Fibroblast of lung (primary cell): ENCODE results near the gene FRK. TPM values are rescaled to one million over a fixed set of nuclear protein-coding genes. Genes with fewer than 3 reads are reported as not detected.

Experiments used
- DNase-seq, 2 donors: peaks; one replicate each; pipeline versions ENCODE4 v3.0.0 to v3.0.0-alpha.2; 2010; ENCODE audit warnings: low read depth in 2 of 2
- H2AFZ ChIP-seq: 2 replicates; pipeline ENCODE4 v1.5.1; 2012; ENCODE audit warnings: low read length, control low read depth, inconsistent platforms
- H3K27ac ChIP-seq: 2 replicates; pipeline ENCODE4 v1.5.1; 2011; ENCODE audit warnings: low read length, control low read depth; ENCODE audit not compliant: insufficient read depth
- H3K27me3 ChIP-seq: 2 replicates; pipeline ENCODE4 v1.5.1; 2011; ENCODE audit warnings: mild to moderate bottlenecking, low read length; ENCODE audit not compliant: control insufficient read depth, insufficient read depth
- H3K36me3 ChIP-seq: 2 replicates; pipeline ENCODE4 v1.5.1; 2011; ENCODE audit warnings: low read length; ENCODE audit not compliant: control insufficient read depth, insufficient read depth
- H3K4me1 ChIP-seq: 2 replicates; pipeline ENCODE4 v1.5.1; 2011; ENCODE audit warnings: low read length; ENCODE audit not compliant: control insufficient read depth, insufficient read depth; ENCODE audit errors: extremely low read depth
- H3K4me2 ChIP-seq: 2 replicates; pipeline ENCODE4 v1.5.1; 2011; ENCODE audit warnings: low read length, control low read depth; ENCODE audit not compliant: insufficient read depth; ENCODE audit errors: extremely low read depth
- H3K4me3 ChIP-seq, 4 experiments: fragments of 200-600 bp in 1 of 4; sonication (generic) in 1 of 4; replicated peaks in 1 of 4; 2 replicates each; pipeline ENCODE4 v1.5.1; 2011 to 2016; ENCODE audit warnings: low read length in 4 of 4, low read depth in 3 of 4, mild to moderate bottlenecking in 3 of 4, control low read depth in 2 of 4, inconsistent platforms in 1 of 4, mixed read lengths in 1 of 4; ENCODE audit not compliant: insufficient read depth in 1 of 4; ENCODE audit errors: control extremely low read depth in 1 of 4
- H3K79me2 ChIP-seq: 2 replicates; pipeline ENCODE4 v1.5.1; 2012; ENCODE audit warnings: mild to moderate bottlenecking, low read length, inconsistent platforms; ENCODE audit not compliant: control insufficient read depth, insufficient read depth
- H3K9ac ChIP-seq: 2 replicates; pipeline ENCODE4 v1.5.1; 2011; ENCODE audit warnings: mild to moderate bottlenecking, low read length, control low read depth; ENCODE audit not compliant: insufficient read depth
- H3K9me3 ChIP-seq: 2 replicates; pipeline ENCODE4 v1.5.1; 2012; ENCODE audit warnings: low read depth, low read length; ENCODE audit not compliant: control insufficient read depth, insufficient read depth
- H4K20me1 ChIP-seq: 2 replicates; pipeline ENCODE4 v1.5.1; 2011; ENCODE audit warnings: low read length; ENCODE audit not compliant: control insufficient read depth, insufficient read depth; ENCODE audit errors: extremely low read depth
- CTCF ChIP-seq, 2 donors: IDR thresholded peaks in 1 of 2; conservative IDR thresholded peaks in 1 of 2; 1 replicate in 1 of 2; 2 replicates in 1 of 2; pipeline ENCODE4 v1.5.1; 2011 to 2012; ENCODE audit warnings: low read length in 2 of 2, control low read depth in 1 of 2, inconsistent platforms in 1 of 2, low read depth in 1 of 2, mild to moderate bottlenecking in 1 of 2
- EZH2 ChIP-seq: IDR thresholded peaks from 2 replicates; pipeline ENCODE4 v1.5.1; 2012; ENCODE audit warnings: low read length, control low read depth, mild to moderate bottlenecking; ENCODE audit errors: missing control alignments
- polyA plus RNA-seq, 2 donors: library from polyadenylated mRNA; depleted of rRNA in 1 of 2; stranded (reverse) in 1 of 2; unstranded in 1 of 2; fragments of >200 nt; gene quantifications; 2 replicates each; pipeline ENCODE4 v1.2.1, GENCODE V29; 2011 to 2012; ENCODE audit warnings: missing spikeins in 1 of 2
- total RNA-seq: library from RNA; depleted of rRNA; stranded (reverse); fragments of >200 nt; gene quantifications from 2 replicates; pipeline ENCODE4 v1.2.1, GENCODE V29; 2014

FRK gene
- total and polyA plus RNA-seq, 2 donors (not counting 1 experiment from before 2014, with no cell fraction given) = 0.18 to 0.33 TPM

- Histone ChIP-seq H3K4me1 (no peaks in the 10 kb centered on the region), H3K4me3 (no peak overlapping the region), H3K4me2 (no peak overlapping the region), H4K20me1 (no peaks in the 10 kb centered on the region), H3K9ac (no peak overlapping the region), H3K27ac (no peak overlapping the region), H3K27me3 (no peaks in the 10 kb centered on the region), H3K36me3 (no peaks in the 10 kb centered on the region), H3K79me2 (no peaks in the 10 kb centered on the region), H3K9me3 (no peaks in the 10 kb centered on the region), H2AFZ (no peak overlapping the region)
- DNase-seq = peak in 1 of 2 donors; percentile 21
- TF ChIP-seq EZH2 (no peak), CTCF (conservative IDR thresholded peaks at IDR 0.05 in 1 of 2, IDR thresholded peaks at IDR 0.05 in 1 of 2; ENCODE audit: low read depth in 1 of 2, low read length in 2 of 2) (no peak)
Measured at GRCh38 chr6:116036075-116036773, 24.5 kb downstream of the FRK start.

- no peak overlapping the region for H3K4me2 ChIP-seq
- H3K9me3 ChIP-seq = no peaks in the 10 kb centered on the region
- TF ChIP-seq EZH2 (no peak), CTCF (conservative IDR thresholded peaks at IDR 0.05 in 1 of 2, IDR thresholded peaks at IDR 0.05 in 1 of 2; ENCODE audit: low read depth in 1 of 2, low read length in 2 of 2) (no peak)
- no peak overlapping the region for H3K27ac ChIP-seq
- no peak overlapping the region for H2AFZ ChIP-seq
- no peaks in the 10 kb centered on the region for H3K79me2 ChIP-seq
- H3K4me3 ChIP-seq = no peak overlapping the region
- DNase-seq = no peak
- H3K9ac ChIP-seq = no peak overlapping the region
- H3K36me3 ChIP-seq = no peaks in the 10 kb centered on the region
- H3K4me1 ChIP-seq = no peaks in the 10 kb centered on the region
- no peaks in the 10 kb centered on the region for H4K20me1 ChIP-seq
- H3K27me3 ChIP-seq = no peaks in the 10 kb centered on the region
Measured at GRCh38 chr6:116035616-116036015, 25.1 kb downstream of the FRK start.

GRCh38 chr6:116034327-116034726, 26.4 kb downstream of the FRK start:
- H3K36me3 ChIP-seq = no peaks in the 10 kb centered on the region
- H3K27me3 ChIP-seq = no peaks in the 10 kb centered on the region
- H2AFZ ChIP-seq = no peak overlapping the region
- no peaks in the 10 kb centered on the region for H3K4me1 ChIP-seq
- no peak overlapping the region for H3K4me3 ChIP-seq
- no peaks in the 10 kb centered on the region for H4K20me1 ChIP-seq
- H3K27ac ChIP-seq = no peak overlapping the region
- DNase-seq = peak; percentile 55 to 70
- no peak overlapping the region for H3K9ac ChIP-seq
- H3K9me3 ChIP-seq = no peaks in the 10 kb centered on the region
- H3K79me2 ChIP-seq = no peaks in the 10 kb centered on the region
- TF ChIP-seq EZH2 (no peak), CTCF (conservative IDR thresholded peaks at IDR 0.05 in 1 of 2, IDR thresholded peaks at IDR 0.05 in 1 of 2; ENCODE audit: low read depth in 1 of 2, low read length in 2 of 2) (no peak)
- no peak overlapping the region for H3K4me2 ChIP-seq
